ENCODE measurements around the gene CEP72.

CEP72 gene

DNA sequence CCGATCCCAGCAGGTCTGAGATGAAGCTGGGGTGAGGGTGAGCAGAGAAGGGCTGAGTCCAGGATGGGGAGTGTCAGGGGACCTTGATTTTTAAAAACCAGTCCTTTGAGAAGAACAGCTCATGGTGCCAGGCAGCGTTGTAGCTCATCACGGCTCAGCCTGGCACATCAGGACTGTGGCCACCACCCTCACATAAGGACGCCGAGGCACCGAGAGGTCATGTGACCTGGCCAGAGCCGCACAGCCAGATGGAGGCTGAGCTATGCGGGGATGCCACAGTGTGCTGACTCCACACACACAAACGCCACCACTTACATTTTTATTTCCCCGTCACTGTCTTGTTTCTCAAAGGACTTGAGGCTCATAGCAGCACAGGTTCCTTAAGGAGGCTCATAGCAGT lies 32.9 kb upstream of the CEP72 start:
- no peak for TF ChIP-seq SNAI2 (CRISPR knock-in tag; IDR thresholded peaks at IDR 0.05)
- TF ChIP-seq, protein P1, sequence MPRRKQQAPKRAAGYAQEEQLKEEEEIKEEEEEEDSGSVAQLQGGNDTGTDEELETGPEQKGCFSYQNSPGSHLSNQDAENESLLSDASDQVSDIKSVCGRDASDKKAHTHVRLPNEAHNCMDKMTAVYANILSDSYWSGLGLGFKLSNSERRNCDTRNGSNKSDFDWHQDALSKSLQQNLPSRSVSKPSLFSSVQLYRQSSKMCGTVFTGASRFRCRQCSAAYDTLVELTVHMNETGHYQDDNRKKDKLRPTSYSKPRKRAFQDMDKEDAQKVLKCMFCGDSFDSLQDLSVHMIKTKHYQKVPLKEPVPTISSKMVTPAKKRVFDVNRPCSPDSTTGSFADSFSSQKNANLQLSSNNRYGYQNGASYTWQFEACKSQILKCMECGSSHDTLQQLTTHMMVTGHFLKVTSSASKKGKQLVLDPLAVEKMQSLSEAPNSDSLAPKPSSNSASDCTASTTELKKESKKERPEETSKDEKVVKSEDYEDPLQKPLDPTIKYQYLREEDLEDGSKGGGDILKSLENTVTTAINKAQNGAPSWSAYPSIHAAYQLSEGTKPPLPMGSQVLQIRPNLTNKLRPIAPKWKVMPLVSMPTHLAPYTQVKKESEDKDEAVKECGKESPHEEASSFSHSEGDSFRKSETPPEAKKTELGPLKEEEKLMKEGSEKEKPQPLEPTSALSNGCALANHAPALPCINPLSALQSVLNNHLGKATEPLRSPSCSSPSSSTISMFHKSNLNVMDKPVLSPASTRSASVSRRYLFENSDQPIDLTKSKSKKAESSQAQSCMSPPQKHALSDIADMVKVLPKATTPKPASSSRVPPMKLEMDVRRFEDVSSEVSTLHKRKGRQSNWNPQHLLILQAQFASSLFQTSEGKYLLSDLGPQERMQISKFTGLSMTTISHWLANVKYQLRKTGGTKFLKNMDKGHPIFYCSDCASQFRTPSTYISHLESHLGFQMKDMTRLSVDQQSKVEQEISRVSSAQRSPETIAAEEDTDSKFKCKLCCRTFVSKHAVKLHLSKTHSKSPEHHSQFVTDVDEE (CRISPR knock-in tag; IDR thresholded peaks at IDR 0.05) = no peak
- no peak for TF ChIP-seq ISL1 (CRISPR knock-in tag; IDR thresholded peaks at IDR 0.05)
- TF ChIP-seq TCF4 (CRISPR knock-in tag; IDR thresholded peaks at IDR 0.05; ENCODE audit: borderline replicate concordance) = no peak
- TF ChIP-seq, protein P2, sequence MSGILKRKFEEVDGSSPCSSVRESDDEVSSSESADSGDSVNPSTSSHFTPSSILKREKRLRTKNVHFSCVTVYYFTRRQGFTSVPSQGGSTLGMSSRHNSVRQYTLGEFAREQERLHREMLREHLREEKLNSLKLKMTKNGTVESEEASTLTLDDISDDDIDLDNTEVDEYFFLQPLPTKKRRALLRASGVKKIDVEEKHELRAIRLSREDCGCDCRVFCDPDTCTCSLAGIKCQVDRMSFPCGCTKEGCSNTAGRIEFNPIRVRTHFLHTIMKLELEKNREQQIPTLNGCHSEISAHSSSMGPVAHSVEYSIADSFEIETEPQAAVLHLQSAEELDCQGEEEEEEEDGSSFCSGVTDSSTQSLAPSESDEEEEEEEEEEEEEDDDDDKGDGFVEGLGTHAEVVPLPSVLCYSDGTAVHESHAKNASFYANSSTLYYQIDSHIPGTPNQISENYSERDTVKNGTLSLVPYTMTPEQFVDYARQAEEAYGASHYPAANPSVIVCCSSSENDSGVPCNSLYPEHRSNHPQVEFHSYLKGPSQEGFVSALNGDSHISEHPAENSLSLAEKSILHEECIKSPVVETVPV (CRISPR knock-in tag; IDR thresholded peaks at IDR 0.05) = no peak
- TF ChIP-seq ZNF8 (CRISPR knock-in tag; IDR thresholded peaks at IDR 0.05) = no peak
- TF ChIP-seq ZFP3 (CRISPR knock-in tag; IDR thresholded peaks at IDR 0.05) = no peak
- TF ChIP-seq, protein P3, sequence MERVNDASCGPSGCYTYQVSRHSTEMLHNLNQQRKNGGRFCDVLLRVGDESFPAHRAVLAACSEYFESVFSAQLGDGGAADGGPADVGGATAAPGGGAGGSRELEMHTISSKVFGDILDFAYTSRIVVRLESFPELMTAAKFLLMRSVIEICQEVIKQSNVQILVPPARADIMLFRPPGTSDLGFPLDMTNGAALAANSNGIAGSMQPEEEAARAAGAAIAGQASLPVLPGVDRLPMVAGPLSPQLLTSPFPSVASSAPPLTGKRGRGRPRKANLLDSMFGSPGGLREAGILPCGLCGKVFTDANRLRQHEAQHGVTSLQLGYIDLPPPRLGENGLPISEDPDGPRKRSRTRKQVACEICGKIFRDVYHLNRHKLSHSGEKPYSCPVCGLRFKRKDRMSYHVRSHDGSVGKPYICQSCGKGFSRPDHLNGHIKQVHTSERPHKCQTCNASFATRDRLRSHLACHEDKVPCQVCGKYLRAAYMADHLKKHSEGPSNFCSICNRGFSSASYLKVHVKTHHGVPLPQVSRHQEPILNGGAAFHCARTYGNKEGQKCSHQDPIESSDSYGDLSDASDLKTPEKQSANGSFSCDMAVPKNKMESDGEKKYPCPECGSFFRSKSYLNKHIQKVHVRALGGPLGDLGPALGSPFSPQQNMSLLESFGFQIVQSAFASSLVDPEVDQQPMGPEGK (CRISPR knock-in tag; IDR thresholded peaks at IDR 0.05; ENCODE audit: borderline replicate concordance) = no peak
- no peak for ATAC-seq

DNA sequence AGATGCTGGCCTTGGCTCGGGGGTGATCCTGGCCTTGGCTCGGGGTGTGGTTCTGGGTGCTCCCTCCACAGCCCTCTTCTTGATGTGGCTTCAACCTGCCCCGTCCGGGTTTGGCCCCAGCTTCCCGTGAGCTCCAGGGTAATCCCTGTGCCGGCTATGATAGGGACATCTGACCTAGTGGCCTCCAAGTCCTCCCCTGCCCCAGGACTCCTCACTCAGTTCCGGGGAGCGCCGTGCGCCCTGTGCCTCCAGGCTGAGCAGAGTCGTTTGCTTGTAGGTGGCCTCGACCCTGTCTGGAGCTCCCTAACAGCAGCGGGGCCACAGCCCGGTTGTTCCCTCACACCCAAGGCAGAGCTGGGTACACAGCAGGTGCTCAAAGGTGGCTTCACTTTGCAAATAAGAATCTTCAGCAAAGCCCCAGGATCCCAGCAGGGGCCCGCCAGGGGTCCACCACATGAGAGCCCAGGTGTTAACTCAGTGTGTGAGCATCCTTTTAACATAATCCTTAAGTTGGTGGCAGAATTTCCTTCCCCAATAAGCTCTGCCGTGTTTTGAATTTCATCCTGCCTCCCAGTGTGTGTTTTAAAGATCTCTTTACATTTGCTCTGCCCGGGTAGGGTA lies 32.3 kb upstream of the CEP72 start:
- TF ChIP-seq SNAI2 (CRISPR knock-in tag; IDR thresholded peaks at IDR 0.05) (no peak), ARNTL (CRISPR knock-in tag; IDR thresholded peaks at IDR 0.05; ENCODE audit: borderline replicate concordance, low read depth) (no peak), CSDC2 (CRISPR knock-in tag; IDR thresholded peaks at IDR 0.05) (no peak), BACH2 (CRISPR knock-in tag; IDR thresholded peaks at IDR 0.05; ENCODE audit: borderline replicate concordance) (no peak), TCF4 (CRISPR knock-in tag; IDR thresholded peaks at IDR 0.05; ENCODE audit: borderline replicate concordance) (no peak), TOX (CRISPR knock-in tag; IDR thresholded peaks at IDR 0.05; ENCODE audit: borderline replicate concordance) (no peak), ZFP30 (CRISPR knock-in tag; IDR thresholded peaks at IDR 0.05) (no peak)
- TF ChIP-seq, protein P2 (CRISPR knock-in tag; IDR thresholded peaks at IDR 0.05) = no peak
- TF ChIP-seq, protein P3 (CRISPR knock-in tag; IDR thresholded peaks at IDR 0.05; ENCODE audit: borderline replicate concordance) = no peak
- ATAC-seq = no peak

DNA sequence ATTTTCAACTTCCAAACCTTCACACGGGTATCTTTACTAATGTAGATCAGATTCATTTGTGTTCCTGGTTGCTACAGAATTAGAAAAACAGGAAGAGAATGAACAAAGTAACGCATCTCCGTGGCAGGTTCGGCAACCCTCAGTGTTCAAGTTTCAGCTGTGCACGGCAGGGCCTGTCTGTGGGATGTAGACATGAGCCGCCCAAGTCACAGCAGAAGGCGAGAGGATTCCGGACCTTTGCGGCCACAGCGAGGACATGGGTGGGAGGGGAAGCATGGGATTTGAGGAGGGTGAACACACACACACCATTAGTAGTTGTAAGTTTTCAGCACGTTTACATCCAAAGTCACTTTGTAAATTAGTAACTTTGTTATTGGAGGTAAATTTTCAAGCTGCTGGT lies 31.7 kb upstream of the CEP72 start:
- no peak for ATAC-seq
- TF ChIP-seq, protein P4, sequence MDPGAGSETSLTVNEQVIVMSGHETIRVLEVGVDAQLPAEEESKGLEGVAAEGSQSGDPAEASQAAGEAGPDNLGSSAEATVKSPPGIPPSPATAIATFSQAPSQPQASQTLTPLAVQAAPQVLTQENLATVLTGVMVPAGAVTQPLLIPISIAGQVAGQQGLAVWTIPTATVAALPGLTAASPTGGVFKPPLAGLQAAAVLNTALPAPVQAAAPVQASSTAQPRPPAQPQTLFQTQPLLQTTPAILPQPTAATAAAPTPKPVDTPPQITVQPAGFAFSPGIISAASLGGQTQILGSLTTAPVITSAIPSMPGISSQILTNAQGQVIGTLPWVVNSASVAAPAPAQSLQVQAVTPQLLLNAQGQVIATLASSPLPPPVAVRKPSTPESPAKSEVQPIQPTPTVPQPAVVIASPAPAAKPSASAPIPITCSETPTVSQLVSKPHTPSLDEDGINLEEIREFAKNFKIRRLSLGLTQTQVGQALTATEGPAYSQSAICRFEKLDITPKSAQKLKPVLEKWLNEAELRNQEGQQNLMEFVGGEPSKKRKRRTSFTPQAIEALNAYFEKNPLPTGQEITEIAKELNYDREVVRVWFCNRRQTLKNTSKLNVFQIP (CRISPR knock-in tag; IDR thresholded peaks at IDR 0.05; ENCODE audit: borderline replicate concordance, low read depth) = no peak
- no peak for TF ChIP-seq ZNF565 (CRISPR knock-in tag; conservative IDR thresholded peaks at IDR 0.05; ENCODE audit: low read depth)
- TF ChIP-seq RARB (CRISPR knock-in tag; IDR thresholded peaks at IDR 0.05) = no peak
- TF ChIP-seq ISL1 (CRISPR knock-in tag; IDR thresholded peaks at IDR 0.05) = no peak
- TF ChIP-seq, protein P3 (CRISPR knock-in tag; IDR thresholded peaks at IDR 0.05; ENCODE audit: borderline replicate concordance) = no peak
- TF ChIP-seq, protein P2 (CRISPR knock-in tag; IDR thresholded peaks at IDR 0.05) = no peak
- TF ChIP-seq CSDC2 (CRISPR knock-in tag; IDR thresholded peaks at IDR 0.05) = no peak
- TF ChIP-seq ZNF70 (CRISPR knock-in tag; IDR thresholded peaks at IDR 0.05) = no peak
- TF ChIP-seq, protein P1 (CRISPR knock-in tag; IDR thresholded peaks at IDR 0.05) = no peak

Data from SK-N-SH treated with all-trans-retinoic acid at 6 μM for 48 hours (cell line).